GOT3 (cell line): Measurements from ENCODE around the gene ZNF385D.

ENCODE experiments used
- DNase-seq: peaks from one replicate; lab custom pipeline; 2025; ENCODE audit warnings: mixed read lengths; lab: John Stamatoyannopoulos, UW

Gene ZNF385D

DNA sequence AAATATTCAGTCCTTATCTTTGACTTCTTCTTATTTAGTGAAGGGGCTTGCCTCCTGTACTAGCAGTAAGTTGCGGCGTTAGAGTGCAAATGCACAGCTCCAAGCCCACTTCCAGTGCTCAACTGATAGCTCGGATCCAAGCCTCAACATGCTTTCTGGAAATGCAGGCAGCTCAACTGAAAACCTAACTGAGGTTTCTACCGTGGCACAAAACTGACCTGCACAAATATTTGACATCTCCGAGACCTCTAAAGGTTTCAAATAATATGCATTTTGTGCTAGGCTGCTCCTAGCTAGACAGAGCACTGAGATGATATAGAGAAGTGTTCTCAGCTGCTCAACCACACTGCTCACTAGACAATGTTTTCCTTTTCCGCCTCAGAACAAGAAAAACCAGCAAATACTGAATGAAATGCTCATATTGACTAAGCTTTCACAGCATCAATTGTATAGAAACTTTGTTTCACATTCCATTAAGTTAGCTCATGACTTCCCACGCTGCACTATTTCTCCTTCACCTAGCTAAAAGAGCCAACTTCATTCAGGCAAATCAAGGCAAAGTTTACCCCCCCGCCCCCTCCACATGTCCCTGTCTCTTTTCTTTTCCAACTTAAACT is 822 bp downstream of the ZNF385D start:
- no peak for DNase-seq

DNA sequence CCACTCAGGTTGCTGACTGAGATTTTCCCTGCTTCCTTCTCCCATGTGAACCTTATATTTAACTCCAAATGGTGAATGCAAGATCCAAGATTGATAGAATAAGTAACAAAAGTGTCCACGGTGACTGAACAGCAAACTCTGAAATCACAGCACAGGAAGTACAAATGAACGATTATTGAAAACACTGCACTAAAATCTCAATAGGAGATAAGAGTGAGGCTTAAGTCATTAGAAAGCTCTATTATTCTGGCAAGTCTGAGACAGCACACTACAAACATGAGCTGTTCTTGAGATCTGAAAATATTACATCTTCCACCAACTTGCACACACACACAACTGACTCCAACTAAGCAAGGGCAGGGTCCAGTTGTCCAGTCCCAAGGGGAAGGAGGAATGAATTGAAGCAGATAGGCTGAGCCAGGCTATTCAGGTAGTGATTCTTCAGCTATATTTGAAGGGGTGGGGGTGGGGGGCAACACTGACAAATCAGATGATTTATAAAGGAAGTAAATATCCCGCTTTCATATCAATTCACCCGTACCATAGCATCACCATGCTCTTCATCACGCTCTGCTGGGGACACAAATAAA is 2.9 kb downstream of the ZNF385D start:
- DNase-seq, result no peak

DNA sequence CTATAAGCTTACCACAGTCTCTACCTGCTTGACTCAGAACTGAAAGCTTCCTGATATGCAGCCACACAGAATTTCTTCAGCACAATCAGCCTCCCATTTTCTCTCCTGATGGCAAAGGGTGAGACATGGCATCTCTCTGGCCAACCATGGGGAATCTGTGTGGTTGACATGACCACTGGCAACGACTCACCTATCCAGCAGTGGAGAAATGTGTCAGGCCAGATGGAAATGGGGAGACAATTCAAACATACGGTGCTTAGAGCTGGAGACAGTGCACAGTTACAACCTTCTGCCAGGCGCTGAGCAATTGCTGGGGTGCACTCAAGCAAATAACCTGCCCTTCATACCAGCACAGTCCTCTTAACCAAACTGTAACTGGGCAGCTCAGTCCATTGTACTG is 3.6 kb downstream of the ZNF385D start:
- DNase-seq, result no peak

DNA sequence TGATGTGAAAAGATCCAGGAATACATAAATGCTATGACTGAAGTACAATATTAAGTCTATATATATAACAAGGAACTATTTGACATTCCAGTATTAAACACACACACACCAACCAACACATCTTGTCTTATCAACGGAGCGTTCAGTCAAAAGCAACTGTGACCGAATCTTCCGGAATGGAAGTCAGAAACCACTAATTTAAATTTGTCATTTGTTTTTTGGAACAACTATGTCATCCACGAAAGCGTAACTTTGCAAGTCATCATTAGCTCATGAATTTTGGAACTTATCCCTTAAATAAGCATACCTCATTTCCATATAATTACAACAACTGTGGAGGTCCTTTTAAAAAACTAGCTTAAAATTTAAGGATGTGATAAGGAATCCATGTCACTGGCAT is 5.0 kb downstream of the ZNF385D start:
- no peak for DNase-seq

DNA sequence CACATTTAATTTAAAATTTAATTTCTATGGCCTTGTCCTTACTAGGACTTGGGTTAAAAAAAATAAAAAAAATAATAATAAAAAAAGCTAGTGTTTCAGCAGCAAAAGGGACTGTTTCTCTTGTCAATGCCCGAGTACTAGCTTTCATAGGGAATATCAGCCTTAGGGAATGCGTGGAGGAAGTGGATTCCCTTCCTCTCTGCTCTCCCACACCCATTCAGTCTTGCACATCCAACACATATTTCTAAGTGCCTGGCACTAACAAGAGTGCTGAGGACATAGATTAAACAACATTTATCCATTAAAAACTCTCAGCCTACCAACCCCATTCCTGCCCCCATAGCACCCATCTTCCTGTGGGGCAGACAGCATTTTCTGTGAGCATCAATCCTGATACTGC is 6.2 kb downstream of the ZNF385D start:
- DNase-seq, result no peak

DNA sequence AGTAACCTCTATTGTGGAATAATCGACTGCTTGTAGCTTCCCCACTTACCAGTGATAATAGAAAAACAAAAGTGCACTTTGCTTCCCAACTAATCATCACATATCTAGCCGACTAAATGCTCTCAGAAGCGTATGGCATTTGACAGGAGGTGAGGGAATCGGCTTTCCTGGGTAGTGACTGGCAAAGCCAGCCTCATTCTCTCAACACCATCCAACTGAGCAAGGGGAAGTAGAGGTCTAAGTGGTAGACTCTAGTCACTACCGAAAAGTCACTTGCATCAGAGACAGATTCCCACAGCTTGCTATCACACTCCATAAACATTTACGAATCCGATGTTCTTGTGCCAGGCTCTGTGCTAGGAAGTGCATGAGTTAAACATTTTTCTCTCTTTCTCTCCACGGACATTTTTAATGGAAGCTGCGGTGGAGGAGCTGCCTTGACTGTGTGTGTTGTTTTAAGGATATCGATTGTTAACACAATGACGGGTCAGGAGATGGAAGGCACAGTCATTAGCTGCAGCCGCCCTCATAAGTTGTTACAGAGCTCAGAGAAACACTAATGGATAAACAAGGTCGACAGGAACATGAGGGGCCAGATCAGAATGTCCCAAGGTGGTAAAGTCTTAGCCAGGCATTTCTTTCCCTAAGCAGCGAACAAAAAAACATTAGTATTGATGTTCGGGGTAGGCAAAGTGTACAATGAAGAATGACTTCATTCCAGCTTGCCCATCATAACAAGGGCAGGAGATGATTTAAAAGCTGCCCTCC is 11.9 kb downstream of the ZNF385D start:
- DNase-seq, result no peak

DNA sequence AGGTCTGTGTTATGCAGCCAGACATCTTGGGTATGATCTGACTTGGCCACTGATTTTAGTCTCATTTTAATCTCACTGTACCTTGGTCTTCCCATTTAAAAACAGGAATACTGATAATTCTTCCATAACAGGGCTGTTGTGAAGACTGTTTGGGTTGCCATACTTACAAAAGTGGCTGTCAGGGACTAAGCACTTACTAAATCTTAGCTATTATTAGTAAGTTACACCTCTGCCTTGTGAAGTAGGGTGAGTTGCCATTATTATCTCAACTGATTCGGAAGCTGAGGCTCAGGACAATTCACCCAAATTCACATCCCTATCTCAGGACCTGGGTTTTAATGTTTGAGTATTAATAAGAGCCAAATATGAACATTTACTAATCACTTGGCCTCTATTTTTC is 12.7 kb downstream of the ZNF385D start:
- DNase-seq, result no peak

DNA sequence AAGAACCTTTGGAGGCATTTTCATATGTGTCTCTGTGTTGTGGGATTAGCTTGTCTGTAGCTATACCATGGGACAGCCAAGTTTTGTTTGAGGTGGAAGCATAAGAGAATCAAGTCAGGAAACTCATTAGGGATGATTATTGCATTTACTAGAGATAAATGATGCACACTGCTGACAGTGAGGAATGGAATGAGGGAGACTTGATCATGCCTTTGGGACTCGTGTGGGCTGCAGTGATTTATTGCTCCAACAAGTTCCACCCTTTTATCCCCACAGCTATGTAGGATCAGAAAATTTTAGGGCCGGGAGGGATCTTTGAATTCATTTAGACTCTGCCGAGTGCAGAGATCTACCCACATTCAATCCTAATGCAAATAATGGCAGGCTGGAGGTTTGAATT is 16.3 kb downstream of the ZNF385D start:
- DNase-seq, result no peak

DNA sequence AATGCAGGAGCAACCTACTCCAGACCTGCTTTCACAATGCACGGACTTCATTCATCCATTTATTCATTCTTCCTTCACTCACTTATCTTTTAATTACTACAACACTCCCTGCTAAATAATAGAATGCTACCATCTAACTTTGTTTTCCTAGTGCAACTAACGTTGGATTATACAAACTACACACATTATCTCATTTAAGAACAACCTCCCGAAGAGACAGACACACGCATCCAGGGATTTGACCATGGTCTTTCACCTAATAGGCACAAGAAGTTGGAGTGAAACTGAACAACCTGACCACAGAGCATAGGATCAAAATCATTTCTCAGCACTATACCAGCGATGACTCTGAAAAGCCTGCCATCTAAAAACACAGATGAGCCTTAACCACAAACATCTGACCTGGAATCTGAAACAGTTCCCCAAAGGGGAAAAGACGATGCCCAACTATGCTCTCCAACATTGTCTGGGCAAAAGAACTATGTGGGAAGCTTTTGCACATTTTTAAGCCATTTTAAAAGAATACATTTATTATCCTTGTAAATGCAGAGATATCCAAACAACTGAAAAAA is 21.0 kb downstream of the ZNF385D start:
- DNase-seq, result no peak

DNA sequence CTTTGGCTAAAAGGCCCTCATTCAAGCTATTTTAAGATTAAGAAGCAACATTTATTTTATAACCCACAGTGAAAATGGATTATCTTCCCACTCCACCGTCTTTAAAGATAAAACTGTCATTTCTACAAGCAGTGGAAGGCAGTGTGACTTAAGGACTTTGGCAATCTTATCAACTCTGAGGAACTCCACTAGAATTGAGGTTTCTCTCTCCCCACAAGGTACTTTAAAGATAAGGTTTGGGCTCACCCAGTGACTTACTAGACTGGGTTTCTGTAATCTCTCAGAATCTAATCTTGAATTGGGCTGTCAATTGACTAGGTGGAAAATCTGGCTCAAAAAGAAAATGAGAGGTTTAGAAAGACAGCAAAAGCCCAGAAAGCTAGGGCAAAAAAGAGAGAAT is 21.7 kb downstream of the ZNF385D start:
- DNase-seq, result no peak

DNA sequence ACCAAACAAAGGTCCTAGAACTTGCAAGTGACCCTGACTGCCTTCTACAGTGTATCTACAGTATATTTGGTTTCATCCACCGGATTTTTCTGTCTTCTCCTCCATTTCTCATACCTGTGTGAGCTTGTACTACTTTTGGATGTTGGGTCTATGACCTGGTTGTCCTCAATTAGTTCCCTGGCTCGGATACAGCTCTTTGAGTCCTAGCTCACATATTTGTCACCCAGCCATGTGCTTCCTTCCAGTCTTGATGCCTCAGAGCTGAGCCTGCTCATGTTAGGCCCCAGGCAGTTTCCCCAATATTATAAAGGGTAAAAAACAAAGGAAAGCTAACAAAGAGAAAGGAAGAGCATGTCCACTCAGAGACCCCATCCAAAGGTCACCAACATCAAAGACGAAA is 28.2 kb downstream of the ZNF385D start:
- DNase-seq, result no peak

DNA sequence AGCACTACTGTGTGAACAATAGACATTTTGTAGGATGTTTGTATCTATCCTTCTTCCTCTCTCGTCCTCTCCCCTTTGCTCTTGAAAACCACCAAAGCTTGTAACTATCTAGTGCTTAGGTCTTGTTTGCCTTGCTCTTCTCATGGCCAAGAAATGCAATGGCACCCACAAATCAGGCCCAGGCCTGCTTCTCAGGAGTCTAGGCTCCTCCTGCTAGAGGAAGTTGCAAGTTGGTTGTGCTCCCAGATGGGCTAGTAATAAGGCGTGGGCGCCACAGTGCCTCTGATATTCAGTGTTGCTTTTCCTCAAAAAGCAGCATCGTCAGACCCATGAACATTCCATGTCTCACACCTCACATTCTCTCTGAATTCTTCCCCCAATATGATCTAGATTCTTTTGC is 28.7 kb downstream of the ZNF385D start:
- DNase-seq, result no peak

DNA sequence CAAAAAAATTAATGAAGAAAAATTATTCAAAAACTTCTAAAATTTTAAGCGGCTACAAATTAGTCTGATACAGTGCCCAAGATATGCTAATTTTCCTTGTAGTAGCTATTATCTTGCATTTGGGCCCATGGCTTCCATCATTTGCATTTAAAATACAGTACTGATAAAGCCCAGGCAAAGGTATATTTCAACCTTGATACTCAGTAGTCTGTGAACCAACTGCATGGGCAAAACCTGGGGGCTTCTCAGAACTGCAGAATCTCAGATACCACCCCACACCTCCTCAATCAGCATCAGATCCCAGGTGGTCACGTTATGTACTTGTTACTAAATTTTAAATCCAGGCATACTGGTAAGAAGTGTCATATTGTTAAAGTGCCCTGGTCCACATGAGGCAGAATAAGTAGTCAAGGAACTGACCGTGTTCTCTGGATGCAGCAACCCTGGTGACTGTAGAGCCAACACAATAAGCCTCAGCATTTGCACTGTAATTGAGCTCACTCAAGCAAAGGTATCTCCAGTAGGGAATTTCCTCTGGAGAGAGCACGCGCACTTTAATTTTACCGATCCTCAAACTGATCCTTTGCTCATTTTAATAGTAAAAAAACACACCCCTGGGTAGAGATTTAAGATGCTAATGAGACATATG is 31.9 kb downstream of the ZNF385D start:
- no peak for DNase-seq

DNA sequence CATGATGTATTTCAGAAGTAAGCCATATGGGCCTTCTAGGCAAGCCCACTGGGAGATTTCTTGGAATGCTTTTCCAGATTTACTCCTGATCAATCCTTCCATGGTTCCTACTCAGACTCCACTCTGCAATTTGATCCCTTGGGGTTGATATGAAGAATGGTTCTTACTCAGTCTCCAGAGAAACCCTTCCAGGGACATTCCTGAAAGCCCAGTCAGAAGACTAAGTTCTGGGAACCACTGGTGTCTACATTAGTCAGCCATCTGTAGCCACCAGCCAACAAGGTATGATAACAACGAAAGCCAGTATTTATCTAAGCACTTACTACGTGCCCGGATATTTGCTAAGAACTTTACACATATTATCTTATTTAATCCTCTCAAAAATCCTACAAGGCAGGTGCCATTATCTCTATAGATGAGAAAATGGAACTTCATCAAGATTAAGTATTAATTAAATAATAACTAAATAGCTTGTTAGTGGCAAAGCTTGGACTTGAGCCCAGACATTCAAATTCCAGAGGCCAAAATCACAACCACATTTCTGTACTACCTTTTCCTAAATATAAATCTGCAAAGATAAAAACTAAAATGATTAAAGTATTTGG is 32.7 kb downstream of the ZNF385D start:
- no peak for DNase-seq

DNA sequence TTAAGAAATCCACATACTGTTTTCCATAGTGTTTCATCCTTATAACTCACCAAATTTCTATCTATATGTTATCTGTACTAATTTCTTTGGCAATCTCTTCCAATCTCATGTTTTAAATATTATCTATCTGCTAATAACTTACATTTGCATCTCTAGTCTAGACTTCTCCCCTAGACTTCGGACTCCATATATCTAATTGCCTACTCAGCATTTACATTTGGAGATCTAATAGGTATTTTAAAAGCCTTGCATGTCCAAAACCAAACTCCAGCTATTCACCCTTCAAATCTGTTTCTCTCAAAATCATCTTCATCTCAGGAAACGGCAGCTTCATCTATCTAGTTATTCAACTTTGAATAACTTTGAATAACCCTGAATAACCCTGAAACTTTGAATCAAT is 35.3 kb downstream of the ZNF385D start:
- no peak for DNase-seq

DNA sequence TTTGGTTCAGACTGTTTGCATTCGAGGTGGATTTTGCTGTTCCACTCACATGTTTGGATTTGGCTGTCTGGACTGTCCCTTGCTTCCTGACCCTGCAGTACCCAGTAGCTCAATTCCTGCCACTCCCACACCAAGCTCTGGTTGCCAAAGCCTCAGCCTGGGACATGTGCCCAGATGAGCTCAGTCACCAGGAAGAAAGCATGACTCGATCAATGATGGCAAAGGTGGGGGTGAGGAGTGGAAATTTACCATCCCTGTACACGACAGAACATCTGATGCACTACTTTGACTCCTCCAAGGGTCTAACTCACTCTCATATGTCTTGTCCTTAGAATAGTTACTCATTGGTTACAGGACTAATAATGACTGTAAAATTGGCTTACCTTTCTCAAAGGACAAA is 45.2 kb downstream of the ZNF385D start:
- peak; percentile 11 for DNase-seq

DNA sequence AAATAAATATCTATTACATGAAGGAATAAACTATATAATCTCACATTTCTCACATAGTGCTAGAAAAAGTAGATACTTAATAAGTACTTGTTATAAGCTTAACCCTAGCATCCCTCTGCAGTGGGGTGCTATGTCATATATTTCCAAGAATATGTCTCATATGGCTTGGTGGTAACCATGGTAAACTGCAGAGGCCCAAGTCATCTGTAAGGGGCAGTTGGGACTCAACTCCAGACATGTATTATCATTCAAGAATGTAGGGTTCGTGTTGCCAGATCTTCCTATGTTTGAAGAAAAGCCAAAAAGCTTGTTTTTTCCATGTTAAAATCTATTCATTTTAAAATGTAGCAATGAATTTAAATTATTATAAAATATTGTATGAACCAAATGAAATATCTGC is 46.2 kb downstream of the ZNF385D start:
- no peak for DNase-seq

DNA sequence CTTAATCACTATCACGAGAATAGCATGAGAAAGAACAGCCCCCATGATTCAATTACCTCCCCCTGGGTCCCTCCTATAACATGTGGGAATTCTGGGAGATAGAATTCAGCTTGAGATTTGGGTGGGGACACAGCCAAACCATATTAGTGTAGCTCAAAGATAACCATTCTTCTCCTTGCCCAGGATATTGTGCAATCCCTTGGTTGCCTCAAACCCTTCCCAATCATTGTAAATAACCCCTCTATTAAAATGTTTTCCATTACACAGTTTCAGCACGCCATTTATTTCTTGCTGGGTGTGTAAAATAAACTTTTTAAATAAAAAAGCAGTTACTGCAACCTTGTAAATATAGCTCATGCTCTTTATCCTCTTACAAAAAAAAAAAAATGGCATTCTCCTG is 47.7 kb downstream of the ZNF385D start:
- no peak for DNase-seq

DNA sequence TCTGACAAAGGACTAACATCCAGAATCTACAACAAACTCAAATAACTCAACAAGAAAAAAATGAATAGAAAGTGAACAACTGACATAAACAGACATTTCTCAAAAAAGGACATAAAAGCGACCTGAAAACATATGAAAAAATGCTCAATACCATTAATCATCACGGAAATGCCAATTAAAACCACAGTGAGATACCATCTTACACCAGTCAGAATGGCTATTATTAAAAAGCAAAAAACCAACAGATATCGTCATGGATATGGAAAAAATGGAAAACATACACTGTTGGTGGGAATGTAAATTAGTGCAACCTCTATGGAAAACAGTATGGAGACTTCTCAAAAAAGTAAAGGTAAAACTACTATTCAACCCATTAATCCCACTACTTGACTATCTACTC is 53.3 kb downstream of the ZNF385D start:
- DNase-seq, result no peak

DNA sequence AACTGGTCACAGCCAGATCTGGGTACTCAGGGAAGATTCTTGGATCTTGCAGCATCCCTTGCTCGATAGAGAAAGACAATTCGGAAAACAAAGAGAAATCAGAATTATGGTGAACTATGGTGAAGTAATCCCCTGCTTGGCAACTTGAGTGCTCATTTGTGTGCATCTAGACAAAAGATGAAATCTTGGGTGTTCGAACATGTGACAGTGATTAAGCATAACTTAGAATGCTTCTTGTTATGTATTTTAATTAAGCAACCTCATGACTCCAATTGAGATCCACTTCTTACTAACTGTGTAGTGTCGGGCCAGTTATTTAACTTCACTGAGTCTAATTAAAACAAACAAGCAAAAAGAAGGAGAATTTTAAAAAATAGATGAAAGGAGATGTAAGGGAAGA is 56.5 kb downstream of the ZNF385D start:
- DNase-seq, result no peak

DNA sequence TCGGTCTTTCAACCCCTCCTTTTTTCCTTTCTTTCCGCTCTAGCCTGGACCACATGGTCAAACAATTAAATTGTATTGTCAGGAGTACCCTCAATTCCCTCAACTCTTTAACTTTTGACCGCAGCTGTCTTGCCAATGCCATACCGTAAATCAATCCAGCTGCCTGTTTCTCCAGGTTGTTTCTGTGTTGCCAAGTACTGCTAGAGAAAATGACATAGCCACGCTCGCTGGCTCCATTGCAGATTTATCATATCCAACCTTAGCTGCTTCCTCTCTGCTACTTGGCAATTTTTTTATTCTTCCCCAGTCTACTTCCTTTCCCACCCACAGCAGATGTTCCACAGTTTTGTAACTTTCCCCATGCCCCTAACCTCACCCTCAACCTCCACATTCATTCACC is 60.0 kb downstream of the ZNF385D start:
- no peak for DNase-seq

DNA sequence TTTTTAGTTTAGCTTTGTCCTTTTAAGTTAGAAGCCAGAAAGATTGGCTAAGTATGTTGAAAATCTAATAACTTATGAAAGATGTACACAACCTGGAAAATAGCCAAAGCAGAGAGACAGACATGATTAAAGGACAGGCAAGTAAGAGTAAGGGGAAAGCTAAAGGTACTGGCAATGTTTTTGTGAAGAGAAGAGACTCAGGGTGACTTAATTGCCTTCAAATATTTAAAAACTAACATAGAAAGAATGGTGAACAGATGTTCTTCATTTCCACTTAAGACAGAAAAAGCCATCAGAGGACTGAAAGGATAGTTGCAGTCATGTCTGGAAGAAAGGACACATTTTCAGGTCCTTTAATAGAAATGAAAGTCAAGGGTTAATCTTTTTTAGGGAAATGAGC is 68.8 kb downstream of the ZNF385D start:
- no peak for DNase-seq
